HuH-7 (cell line): ENCODE measurements around the gene ARL14EP.

Experiments
- DNase-seq: peaks from one replicate; pipeline ENCODE4 v3.0.0; 2011; ENCODE audit warnings: low spot score

ARL14EP gene

DNA sequence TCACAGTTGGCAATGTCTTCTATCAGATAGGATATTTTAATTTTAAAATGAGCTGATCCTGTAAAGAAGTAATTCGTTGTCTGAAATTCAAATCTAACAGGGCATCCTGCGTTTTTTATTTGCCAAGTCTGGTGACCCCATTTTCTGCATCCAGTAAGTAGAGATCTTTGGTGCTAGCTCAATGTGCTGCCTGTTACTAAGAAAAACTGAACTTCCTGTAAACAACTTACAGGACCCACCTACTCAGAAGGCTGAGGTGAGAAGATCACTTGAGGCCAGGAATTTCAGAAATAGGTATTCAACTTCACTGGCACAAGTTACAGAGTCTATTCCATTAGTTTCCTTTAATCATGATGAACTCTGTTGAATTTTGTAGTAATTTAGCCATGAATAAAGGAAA, 4.0 kb downstream of the ARL14EP start:
- no peak for DNase-seq

DNA sequence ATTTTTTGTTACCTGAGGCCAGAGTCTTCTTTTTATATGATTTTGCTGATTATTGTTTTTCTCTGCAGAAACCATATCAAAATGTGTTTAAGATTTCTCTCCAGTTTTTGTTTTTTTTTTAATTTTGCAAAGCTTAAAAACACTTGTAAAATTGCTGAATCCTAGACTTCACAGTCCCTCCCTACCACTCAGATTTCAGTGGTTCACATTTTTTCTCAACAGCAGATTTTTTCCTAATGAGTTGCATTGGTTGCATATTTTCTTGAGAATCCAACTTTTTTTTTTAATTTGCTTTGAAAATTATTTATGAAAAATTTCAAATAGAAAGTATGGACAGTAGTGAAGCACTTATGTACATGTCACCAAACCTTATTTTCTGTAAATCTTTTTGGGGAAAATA, 5.8 kb downstream of the ARL14EP start:
- DNase-seq: no peak

DNA sequence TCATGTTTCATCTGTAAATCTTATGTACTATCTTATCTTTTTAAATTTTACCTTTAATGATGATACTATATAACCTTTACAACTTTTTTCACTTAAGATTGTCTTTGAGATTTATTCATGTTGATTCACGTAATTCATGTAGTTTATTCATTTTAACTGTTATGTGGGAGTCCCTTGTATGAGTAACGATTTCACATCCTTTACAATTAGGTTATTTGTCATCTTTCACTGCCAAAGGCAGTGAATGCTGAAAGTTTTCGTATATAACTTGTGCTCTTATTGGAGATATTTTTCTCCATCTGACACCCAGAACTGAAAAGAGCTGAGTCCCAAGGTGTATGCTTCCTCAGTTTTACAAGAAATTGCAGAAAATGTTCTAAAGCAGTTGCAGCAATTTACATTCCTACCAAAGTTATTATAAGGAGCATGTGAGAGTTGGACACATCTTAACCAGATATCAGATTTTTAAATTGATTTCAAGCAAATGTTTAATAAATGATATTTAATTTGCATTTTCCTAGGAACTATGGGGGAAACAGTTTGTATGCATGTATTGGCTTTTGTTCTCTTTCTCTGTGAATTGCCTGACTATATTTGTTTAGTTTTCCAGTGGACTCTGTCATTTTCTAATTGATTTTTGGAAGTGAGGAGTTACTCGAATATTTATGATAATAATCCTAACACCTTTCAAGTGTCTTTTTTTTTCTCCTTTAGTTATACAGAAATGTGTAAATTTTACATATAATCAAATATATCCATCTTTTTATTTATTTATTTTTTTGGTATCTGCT, 6.4 kb downstream of the ARL14EP start:
- DNase-seq: no peak

DNA sequence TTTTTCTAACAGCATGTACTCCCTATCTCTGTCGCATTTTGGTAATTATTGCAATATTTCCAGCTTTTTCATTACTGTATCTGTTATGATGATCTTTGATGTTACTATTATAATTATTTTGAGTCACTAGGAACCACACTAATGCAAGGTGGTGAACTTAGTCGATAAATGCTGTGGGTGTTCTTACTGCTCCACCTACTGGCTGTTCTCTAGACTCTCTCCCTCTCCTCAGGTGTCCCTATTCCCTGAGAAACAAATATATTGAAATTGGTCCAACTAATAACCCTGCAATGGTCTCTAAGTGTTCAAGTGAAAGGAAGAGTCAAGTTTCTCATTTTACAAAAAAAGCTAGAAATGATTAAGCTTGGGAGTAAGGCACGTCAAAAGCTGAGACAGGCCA, 10.5 kb downstream of the ARL14EP start:
- DNase-seq: peak; percentile 23

DNA sequence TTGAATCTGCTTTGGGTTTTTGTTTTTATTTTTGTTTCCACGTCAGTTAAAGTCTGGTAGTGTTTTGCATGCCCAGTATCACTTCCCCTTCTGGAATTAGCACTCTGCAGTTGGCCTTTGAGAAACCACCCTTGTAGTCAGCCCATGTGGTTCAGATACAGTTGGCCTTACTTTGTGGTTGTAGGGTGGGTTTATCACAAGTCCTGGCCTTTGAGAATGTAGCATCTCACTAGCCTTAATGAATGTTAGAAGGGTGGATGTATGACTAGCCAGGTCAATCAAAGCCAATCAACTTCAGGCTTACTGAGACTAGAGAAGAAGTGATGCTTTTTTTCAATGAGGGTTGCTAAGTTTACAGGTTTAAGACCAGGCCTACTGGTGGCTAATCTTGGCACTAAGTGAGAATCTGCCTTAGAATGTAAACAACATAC, 19.8 kb downstream of the ARL14EP start:
- no peak for DNase-seq

DNA sequence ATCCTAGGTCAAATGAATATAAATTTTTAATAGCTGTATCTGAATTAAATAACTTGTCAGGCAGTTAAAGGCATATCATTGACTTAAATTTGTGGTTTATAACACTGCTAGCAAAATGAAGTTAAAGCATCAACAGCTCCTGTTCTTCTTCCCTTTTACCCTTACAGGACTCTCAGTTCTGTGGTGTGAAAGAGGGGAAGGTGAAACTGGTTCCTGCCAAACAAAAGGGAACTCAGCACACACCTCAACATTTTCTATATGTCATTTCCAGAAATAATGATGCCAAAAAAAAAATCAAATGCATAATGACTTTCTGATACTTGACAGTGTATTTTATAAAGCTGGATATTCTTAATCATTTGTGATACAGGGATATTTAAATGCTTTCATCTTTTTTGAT, 21.2 kb downstream of the ARL14EP start:
- no peak for DNase-seq

DNA sequence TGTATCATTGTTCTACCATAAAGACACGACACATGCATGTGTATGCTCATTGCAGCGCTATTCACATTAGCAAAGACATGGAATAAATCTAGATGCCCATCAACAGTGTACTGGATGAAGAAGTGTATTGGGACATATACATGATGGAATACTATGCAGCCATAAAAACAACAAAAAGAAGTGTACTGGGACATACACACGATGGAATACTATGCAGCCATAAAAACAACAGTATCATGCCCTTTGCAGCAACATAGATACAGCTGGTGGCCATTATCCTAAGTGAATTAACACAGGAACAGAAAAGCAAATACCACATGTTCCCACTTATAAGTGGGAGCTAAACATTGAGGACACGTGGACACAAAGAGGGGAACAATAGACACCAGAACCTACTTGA, 22.7 kb downstream of the ARL14EP start:
- DNase-seq: no peak

DNA sequence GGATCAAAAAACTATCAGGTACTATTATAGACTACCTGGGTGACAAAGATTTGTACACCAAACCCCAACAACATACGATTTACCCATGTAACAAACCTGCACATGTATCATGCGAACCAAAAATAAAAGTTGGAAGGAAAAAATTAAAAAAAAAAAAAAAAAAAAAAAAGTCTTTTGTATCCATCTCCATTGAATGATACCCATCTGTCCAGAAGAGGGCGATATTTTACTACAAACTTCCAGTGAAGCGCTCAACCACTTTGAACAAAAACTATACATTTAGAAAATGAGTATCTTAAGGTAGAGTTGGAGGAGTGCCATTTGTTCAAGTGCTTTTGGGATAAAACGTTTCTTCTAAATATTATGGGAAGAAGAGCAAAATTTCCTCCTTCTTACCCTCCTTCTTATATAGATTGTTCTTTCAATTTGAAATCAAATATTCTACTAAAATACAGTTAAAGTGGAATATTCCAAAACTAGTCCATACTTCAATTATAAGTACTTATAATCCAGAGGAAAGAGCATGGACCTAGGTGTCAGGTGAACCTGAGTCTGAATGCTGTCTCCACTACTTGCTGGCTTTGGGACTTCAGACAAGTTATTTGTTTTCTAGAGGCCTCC, 23.3 kb downstream of the ARL14EP start:
- DNase-seq: peak; percentile 23

DNA sequence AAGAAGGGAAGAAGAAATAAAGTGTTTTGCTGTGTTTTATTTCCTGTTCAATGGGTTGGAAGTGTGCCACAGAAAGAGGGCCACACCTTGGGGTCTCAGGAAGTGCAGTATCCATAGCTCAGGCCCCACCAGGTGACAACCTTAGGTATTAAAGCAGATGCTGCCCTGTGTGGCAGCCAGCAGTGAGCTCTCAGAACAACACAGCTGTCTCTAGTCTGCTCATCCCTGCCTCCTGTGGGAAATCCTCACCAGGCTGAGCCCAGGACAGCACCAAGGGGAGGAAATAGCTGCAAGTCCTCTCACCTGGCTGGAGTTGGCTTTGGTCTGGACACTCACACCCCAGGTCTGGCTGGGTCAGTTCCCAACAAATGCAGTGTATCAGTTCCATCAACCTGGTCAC, 25.1 kb downstream of the ARL14EP start:
- no peak for DNase-seq

DNA sequence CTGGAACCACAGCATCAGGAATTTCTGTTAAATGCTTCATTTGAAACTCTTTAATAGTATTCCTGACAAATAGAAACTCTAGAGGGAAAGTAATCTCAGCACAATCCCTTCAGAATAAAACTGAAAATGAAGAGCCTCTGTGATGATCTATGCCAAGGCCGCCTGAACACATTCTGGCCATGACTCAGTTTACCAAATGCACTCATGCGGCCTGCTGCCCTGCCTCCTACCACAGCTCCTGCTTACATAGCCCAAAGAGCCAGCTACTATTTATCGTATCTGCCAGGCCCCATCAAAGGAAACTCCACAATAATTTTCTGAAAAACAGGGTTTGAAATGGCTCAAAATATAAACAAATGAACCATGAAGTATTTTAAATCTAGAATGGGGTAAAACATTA, 27.0 kb downstream of the ARL14EP start:
- no peak for DNase-seq

DNA sequence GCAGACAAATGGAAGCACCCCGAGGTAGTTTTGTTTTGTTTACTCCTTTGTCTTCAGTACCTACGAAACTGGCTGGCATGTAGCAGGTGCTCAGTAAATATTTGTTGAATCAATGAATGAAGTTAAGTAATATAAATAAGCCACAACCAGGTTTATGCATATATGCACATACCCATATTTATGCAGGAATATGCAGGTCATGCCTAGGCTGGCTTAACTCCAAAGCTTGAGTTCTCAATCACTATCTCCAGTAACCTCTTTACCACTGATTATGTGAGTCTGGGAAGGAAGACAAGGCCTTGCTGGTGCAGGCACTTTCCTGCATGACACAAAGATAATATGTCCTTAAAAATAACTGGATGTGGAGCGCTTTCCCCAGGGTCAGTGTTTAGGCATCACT, 27.5 kb downstream of the ARL14EP start:
- no peak for DNase-seq

DNA sequence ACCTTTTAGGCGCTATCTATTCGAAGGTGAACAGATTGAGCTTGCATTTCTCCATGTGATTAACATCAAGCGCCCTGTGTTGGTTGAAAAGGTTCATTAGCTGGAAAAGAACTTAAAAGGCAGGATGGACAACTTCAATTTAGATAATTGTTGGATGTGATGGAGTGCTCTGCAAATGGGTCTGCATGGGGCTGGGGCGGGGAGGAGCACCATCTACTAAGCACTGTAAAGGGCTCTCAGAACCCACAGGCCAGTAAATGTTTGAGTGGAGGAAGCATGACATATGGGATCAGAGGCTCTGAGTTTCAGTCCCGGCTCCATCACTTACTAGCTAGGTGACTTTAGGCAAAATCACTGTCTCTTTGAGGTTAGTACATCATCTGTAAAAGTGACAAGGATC, 28.2 kb downstream of the ARL14EP start:
- DNase-seq: no peak

DNA sequence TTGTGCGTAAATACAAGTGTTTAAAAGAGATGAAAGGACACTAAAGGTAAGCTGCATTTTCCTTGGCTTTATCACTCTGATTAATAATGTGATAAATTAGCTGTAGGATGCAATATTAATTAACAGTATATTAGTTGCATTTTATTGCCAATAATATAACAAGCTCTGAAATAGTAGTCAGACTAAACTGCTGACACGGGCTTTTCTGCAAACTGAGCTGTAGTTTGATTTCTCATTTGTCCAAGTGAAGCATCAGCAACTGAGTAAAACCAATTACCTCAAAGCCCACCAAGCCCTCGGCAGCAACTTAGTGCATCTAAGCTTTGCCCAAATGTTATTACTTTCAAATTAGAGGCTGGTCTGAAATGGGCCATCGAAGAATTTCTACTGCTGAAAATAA, 33.5 kb downstream of the ARL14EP start:
- no peak for DNase-seq

DNA sequence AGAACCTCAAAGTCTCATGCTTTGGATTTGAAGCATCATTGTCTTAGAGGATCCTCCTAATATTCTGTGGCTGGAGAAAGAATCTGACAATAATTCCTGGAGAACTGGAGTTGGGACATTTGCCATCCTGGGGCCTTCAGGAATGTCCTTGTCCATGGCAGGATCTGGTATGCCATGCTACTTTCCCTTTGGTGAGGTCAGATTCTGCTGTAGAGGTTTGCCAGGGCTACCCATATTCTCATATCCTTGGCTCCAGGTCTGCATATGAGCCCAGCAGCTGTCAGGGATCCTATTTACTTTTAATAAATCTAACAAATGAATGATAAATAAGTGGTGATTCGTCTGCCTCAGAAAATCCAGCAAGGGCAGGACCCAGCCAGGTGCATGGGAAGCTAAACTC, 35.0 kb downstream of the ARL14EP start:
- DNase-seq: no peak

DNA sequence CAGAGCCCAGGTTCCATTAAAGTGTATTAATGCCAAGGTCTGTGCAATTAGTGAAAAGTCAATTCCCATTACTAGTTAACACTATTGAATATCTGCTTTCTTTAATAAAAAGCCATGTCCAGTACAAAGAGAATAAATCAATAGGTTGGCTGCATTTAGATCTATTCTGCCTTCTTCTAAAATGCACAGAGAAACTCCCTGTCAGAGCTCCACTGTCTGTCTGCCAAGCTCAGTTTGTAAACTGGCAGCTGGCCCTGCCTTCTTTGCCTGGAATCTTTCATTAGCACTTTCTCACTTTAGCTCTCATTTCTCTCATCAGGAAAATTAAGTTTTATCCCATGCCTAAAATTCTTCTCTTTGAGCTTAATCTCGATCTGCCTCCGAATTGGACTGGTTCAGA, 35.6 kb downstream of the ARL14EP start:
- DNase-seq: no peak

DNA sequence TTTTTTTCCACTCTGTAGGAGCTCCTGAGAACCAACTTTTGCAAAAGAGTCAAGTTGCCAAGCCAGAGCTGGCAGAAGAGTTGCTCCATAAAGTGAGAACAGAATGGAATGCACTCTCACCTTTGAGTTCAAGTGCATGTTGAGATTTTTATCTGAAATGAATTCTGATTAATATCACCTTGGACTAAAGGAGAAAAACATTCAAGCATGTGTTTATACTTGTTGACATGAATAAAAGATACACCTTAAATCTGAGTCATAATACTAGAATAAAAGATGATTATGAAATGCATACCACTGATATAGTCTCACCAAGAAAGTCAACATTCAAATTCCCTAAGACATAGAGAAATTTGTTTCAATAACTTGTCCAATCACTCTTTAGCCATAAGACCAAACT, 37.8 kb downstream of the ARL14EP start:
- DNase-seq: no peak

DNA sequence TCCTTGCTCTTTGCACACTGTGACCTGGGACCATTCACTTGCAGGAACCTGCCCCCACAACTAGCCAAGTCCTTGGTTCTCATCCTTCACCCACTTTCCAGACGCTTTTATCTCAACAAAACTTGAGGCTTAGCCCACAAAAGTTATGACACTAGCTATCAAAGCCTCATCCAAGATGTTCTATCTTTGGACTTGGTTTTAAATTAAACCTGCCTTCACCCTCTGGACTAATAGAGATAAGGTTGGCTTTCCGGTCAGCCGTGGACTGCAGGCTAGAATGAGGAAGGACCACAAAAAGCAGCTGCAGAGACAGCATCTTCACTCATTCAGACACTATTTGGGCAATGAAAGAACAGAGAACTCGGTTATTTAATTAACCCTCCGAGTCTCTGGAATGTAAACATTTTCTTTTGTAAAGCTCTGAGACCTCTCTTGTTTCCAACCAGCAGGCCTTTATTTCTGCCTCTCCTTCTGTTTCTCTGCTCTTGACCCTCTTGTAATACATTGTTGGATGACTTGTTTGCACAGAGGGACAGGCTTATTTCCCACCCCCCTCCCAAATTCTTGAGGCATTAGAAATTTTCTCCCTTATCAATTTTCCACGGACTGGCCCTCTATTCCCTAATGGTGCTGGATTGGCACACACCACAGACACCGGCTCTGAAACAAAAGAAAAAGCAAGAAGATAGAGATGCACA, 41.4 kb downstream of the ARL14EP start:
- DNase-seq: no peak

DNA sequence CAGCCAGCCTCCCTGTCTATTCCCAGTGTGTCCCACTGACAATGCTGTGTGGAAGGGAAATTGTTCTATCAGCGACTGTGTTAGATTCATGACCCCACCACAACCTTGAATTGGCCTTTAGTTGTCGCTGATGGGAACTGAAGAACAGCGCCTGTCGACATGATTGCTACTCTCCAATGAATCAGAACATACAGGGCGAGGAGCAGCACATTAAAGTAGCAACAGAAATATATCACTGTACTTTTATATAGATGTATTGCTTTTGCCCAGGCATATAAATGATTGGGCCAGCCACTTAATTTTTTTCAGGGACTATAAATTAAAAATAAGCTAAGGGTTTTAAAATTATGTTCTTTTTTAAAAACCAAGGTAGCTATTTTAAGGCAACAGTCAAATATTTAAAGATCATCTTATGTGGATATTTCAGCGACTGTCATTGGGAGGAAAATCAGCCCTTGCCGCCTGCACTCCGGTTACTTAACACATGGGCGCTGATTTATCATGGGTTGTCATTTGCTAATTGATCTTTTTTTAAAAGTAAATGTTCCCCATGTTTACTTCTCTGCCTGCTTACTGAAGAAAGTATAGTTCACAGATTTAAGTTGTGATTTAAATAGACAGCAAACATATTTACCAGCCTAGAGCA, 42.1 kb downstream of the ARL14EP start:
- no peak for DNase-seq

DNA sequence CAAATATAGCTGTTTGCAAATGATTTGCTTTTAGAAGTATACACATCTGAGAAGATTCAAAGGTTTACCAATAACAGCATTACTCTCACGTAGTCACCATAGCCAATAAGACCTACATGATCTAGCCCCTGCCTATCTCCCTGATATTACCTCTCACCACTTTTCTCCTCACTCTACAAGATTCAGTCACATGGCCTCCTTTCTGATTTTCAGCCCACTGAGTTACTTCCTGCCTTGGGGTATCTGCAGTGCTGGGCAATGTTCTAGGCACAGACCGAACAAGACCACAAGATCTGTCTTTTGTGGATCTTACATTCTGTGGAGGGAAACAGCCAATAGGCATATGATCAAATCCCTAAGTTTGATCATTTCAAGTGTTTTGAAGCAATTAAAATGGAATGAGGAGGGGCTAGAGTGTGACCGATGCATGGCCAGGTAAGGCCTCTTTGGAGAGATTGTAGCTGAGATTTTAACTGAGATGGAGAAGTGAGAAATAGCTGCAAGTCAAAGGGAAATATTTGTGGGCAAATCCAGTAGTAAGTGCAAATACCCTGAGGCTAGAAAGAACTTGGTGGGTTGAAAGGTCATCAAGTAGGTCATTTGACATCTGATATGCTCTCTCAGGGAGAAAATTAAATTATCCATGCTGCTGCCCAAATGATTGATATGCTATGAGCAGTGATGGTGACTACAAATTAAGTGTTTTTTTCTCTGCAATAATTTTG, 43.1 kb downstream of the ARL14EP start:
- DNase-seq: no peak

DNA sequence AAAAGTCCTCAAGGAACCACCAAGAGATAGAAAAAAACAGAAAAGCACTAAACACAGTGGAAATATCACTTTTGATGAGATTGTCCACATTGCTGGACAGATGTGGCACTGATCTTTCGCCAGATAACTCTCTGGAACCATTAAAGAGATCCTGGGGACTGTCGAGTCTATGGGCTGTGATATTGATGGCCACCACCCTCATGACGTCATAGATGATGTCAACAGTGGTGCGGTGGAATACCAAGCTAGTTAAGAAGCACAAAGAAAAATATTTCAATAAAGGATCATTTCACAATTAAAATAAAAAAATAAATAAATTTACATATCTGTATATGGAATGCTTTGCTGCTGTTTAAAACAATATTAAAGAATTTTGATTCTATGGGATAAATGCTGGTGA, 45.5 kb downstream of the ARL14EP start:
- no peak for DNase-seq

DNA sequence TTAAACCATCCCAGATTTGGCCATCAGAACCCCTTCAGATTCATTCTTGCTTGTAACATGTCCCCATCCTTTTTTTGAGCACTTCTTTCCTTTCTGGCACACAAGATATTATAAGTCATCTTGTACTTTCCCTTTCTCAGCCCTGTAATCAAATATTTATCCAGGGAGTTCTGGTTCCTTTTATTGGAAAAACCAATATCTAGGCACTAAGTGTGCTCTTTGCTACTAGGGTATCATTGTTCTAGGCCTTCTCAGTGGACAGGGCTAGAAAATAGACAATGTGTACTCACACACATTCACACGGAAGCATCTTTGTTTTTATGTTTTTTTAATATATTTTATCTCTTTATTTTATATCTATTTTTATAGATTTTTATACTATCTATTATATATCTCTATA, 47.3 kb downstream of the ARL14EP start:
- DNase-seq: no peak

DNA sequence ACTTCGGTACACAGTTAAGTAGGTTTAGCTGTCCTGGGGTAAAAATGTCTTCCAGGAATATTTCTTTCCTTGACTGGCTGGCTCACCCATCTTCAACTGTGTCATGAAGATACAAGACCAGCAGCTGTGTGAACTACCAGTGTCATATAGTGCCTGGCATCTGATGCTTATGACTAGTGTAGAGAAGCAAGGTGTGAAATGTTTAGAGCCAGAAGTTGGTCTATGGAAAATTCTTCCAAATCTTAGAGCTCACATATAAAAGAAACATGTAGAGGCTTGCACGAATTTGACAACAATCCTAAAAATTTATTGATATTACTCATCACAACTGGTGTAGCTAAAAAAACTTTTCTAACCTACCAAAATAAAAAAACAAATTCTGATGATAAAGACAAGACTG, 54.4 kb downstream of the ARL14EP start:
- no peak for DNase-seq
